Activated CD8-positive, alpha-beta memory T cell treated with anti-CD3 and anti-CD28 coated beads, Interleukin-2, amount 50 U/mL, for 1 hour (primary cell): Measurements from ENCODE around the gene TSLP.
A peak's percentile ranks its signal among the peaks of the same experiment; 100 is the strongest.

Experiments
- DNase-seq: peaks from one replicate; pipeline ENCODE4 v3.0.0-alpha.2; 2020; ENCODE audit errors: extremely low read depth

Gene TSLP

GRCh38 chr5:111071413-111071812, at the start of gene TSLP:
TSLP (plus strand) TSS chr5:111071713; CDS start chr5:111071891, 178 bp downstream.
- DNase-seq: no peak

DNA sequence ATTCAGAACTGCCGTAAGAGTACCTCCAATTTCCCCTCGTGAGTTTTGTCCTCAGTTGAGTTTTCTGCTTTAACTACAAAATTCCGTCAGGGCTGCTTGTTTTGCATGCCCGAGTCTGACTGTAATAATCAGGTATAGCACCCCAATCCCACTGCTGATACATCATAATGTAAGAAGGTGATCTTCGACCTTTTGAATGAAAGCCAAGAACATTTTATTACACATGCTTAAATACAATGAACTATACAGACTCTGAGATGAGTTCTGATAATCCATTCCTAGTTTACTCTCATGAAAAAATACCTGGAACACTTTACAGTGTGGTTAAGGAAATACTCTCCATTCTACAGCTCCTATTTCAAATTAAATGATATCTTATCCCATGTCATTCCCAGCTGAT, 49.2 kb upstream of the TSLP start:
- no peak for DNase-seq

DNA sequence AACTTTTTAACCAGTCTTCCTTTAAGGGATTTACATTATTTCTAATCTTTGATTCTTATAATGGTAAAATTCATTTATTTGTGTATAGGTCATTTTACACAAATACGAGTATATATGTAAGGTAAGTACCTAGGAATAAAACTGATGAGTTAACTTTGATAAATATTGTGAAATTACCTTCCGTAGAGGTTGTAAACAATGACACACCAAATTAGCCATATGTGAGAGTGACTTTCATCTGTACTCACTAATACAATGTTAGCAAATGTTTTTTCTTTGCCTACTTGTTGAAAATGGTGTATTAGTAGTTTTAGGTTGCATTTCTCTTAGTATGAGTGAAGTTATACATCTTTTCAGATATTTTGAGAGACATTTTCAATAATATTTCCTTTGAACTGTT, 42.6 kb upstream of the TSLP start:
- no peak for DNase-seq

DNA sequence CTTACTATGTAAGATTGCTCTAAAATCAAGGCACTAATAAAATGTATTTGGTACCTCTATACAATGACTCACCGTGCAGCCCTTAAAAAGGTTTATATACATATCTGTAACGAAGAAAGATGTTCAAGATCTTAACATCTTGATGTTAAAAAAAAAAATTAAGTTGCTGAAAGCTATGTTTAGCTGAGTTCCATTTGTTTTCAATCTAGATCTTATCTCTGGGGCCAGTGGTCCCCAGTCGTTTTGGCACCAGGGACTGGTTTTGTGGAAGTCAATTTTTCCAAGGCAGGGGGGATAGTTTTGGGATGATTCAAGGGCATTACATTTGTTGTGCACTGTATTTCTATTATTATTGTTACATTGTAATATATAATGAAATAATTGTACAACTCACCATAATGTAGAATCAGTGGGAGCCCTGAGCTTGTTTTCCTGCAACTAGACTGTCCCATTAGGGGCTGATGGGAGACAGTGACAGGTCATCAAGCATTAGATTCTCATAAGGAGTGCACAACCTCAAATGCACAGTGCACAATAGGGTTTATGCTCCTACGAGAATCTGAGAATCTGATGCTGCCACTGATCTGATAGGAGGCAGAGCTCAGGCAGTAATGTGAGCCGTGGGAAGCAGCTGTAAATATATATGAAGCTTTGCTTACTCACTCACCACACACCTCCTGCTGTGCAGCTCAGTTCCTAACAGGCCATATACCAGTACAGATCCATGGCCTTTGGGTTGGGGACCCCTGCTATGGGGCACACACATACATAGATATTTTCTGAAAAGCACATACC, 27.6 kb upstream of the TSLP start:
- DNase-seq: no peak

DNA sequence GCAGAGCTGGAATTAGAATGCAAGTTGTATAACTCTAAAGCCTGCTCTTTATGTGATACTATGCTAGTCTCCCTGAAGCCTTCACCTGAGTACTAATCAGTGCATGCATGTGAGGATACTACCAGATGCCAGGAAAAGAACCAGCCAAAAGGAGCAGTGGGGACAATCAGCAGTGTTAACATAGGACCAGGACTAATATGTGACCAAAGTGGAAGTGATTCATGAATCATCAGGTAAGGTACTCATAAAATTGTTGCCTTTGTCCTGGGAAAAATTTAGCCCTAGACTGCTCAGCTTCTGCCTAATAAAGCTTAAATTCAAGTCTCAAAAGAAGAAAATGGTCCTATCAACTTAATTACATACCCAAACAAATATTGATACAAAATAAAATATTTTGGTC, 13.4 kb upstream of the TSLP start:
- DNase-seq: no peak

DNA sequence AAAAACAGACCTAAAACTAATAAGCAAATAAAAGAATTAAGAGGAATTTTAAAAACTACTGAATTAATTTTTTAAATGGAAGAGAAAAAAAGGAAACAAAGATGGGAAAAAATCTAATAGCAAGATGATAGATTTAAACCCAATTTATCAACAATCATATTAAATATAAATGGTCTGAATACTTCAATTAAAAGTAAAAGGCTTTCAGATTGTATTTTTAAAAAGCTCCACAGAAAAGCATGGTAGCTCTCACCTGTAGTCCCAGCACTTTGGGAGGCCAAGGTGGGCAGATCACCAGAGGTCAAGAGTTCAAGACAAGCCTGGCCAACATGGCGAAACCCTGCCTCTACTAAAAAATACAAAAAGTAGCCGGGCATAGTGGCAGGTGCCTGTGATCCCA, 11.3 kb upstream of the TSLP start:
- no peak for DNase-seq

DNA sequence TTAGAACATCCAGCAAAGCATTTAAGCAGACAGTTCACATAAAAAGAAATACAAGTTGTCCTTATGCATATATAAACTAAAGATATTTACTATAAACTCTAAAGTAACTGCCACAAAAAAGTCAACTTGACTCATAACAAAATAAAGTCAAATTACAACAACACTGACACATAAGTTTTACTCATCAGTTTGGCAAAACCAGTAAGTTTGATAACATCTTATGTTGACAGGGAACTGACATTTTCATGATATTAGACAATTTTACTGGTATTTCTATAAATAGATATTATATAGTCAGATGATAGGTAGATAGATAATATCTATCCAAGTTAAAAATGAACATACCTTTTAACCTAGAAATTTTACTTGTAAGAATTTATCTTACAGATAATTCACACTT, 9.9 kb upstream of the TSLP start:
- no peak for DNase-seq

GRCh38 chr5:111063709-111064322, 7.7 kb upstream of the TSLP start:
- no peak for DNase-seq

GRCh38 chr5:111066261-111066938, 5.1 kb upstream of the TSLP start:
- no peak for DNase-seq

DNA sequence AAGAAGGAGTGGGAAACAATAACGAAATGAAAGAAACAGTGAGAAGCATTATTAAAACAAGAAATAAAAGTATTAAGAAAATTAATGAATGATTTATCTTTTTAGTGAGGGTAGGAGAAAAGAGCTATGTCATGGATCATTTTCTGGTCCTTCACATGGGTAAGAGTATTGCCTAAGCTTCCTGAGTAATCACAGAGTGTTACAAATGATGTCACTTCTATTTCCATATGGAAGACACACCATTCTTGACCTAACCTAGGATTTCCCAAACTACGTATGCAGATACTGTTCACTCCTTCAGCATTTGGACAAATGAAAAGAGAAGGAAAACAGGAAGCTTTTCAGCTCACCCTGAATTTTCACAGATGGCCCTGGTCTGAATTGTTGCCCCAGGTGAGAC, 3.3 kb upstream of the TSLP start:
- DNase-seq: no peak

DNA sequence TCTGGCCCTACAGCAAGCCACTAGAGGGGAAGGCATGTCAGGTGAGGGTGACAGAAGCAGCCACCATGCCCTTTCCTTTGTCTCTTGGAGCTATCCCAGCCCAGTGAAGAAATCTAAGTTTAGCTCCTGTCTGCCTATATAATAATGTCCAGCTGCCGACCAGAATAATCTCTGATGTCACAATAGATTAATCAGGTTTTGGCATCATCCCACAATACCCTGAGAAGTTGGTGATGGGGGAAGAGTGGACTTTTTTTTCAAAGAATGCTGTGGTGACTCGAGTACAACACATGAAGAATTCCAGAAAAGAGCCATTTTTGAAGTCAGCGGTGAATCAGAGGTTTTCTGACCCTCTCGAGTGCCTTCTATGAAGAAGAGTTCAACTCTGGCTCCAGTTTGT, 1.7 kb upstream of the TSLP start:
- DNase-seq: no peak

DNA sequence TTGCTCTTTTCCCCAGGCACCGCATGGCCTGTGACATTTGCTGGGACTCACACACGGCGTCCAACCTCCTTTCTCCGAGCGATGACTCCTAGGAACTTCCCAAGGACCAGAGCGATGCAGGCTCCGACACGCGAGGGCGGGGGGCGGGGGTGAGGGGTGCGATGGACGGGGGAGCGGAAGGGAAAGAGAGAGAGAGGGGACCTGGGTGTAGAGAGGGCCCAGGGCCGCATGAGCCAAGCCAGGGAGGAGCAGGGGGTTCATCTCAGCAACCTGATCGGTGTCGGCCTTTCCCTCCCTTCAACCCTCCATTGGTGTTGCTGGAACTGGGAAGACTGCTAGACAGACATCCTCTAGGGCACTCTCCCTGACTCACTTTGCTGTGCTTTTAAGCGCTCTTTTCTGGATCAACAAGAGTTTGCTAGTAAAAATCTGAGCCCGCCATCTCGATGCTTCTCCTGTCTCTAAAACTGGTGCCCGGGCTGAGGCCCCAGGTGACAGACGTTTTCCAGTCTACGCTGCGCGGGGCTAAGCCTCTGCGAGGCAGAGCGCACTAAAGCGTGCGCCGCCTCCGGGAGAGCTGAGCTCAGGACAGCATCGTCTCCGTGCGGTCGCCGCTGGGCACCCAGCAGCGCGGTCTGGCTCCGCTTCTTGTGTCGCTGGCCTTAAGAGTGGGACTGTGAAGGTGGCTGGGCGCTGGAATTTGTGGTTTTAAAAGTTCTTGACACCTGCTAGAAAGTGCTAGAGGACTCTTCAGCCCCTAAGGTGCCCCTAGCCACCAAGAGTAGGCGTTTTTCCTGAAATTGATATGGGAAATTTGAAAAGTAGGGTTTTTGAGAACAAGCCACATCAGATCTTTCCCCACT, 1.0 kb upstream of the TSLP start:
- DNase-seq: no peak

- no peak for DNase-seq
Measured at GRCh38 chr5:111072949-111073682, 1.6 kb downstream of the TSLP start.

DNA sequence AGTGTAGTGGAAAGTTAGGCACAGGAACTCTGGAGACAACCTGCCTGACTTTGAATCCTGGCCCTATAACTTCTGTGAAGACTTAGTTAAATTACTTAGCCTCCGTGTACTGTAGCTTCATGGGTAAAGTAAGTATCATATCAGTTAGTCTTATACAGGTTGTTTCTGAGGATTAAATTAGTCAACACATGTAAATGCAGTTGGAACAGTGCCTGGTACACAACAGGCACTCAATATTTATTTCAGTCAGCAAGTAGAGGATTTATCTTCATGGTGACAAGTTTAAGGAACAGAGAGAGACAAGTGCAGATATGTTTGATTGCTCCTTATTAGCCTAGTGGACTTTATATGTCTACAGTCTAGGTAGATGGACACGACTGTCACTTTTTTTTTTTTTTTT, 2.7 kb downstream of the TSLP start:
- no peak for DNase-seq

GRCh38 chr5:111075520-111075919, 4.0 kb downstream of the TSLP start:
- DNase-seq: no peak

DNA sequence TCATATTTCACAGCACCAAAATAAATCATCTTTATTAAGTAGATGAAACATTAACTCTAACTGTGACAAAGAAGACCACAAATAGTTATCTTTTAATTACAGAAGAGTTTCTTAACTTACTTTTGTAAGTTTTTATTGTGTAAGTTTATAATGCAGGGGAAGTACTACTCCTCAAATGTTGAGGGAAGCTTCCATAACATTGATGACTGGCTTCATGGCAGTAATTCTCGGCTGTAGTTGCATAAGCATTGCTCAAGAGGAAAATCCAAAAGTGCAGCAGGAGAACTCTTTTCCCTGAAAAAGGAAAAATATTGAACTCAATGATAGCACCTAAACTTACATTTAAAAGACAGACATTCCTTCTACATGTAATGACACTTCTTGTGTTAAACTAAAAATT, 4.6 kb downstream of the TSLP start:
- no peak for DNase-seq

DNA sequence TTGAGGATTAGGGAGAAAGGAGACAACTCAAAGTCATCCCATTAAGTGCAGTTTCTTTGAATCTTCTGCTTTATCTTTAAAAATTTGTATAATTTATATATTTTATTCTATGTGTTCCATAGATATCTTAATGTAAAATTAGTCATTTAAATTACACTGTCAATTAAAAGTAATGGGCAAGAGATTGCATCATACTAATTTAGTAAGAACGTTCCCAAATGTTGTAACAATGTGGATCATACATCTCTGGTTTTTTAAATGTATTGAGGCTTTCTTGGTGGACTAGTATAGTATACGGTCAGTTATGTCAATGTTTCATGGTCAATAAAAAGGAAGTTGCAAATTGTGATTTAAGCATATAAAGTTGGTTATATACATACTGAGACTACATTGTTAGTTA, 6.2 kb downstream of the TSLP start:
- DNase-seq: no peak

GRCh38 chr5:111079846-111080245, 8.3 kb downstream of the TSLP start:
- no peak for DNase-seq

DNA sequence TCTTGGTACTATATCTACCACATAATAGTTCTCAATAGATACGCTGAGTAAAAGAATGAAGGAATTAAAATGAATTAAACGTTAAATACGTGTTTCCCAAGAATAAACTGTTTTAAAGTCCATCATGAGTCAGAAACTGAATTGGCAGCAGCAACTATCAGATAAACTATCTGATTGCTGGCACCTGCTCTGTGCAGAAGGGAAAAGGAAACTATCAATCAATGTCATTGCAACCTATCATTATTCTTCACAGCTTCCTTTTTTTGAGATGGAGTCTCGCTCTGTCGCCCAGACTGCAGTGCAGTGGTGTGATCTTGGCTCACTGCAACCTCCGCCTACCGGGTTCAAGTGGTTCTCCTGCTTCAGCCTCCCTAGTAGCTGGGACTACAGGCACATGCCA, 11.8 kb downstream of the TSLP start:
- DNase-seq: no peak

DNA sequence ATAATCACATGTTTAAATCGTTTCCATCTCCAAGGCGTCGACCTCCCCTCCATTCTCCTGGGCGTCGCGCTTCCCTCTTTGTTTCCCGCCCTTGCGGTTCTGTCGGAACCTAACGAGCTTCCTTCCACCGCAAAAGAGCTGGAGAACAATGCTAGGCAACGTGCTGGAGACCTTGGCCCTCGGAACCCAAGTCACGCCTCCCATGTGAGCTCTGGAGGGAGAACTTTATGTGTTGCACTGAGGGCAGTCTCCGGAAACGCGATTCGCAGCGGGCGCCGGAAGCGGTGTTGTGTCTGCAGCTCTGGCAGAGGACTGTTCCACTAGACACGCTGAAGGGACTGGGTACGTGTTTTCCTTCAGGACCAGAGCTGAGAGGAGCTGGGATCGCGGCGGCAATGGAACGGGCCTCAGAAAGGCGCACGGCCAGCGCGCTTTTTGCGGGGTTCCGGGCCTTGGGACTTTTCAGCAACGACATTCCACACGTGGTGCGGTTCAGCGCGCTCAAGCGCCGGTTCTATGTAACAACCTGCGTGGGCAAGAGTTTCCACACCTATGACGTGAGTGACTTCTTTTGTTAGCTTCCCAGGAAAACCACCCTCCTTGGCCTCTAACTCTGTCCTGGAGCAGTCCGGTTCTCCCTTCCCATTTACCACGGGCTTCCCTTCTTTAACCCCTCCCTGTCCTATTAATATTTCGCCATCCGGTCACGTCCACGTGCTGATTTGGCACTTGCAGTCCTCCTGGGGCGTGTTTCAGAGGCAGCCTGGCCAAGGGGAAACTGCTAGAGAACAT, 20.7 kb downstream of the TSLP start, which contains the start of gene WDR36:
Gene WDR36, plus strand, starts transcription at position 287 of the 792 bp plus-strand sequence. Its CDS starts 109 bp downstream, at position 396.
- peak; percentile 68 for DNase-seq
